ENCODE results near the gene SLC22A4.

Gene SLC22A4

DNA sequence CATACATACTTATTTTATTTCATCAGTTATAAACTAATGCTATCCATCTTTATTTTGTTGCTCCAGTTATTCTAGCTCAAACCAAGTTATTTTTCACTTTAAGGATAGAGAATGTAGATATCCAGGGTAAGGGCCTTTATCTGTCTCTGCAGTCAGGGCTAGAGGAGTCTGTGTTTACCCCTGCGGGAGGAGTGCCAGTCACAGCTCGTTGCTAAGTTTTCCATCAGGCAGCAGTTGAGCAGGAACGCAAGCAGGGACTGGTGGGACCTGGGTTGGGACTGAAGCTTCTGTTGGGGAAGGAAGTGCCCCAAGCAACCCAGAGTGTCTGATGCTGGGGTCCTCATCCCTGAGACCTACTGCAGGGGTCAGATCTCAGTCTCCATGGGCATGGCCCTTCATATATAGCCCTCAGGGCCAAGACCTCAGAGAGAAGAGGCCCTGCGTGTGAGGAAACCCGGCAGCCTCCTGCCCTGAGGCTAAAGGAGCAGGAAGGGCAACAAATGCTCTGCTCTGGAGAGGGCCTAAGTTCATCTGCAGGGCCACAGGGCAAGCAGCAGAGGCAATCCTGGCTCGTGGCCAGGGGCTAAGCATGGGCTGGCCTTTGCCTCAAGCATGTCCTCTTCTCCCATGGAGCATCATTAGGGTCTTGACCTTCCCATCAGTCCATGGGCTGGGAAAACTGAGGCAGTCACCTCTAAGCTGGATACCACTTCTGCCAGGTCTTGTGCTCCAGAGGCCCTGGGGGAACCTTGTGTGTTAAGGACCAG, 6.6 kb downstream of the SLC22A4 start:
- no peak for DNase-seq (ENCODE audit: low read depth)

DNA sequence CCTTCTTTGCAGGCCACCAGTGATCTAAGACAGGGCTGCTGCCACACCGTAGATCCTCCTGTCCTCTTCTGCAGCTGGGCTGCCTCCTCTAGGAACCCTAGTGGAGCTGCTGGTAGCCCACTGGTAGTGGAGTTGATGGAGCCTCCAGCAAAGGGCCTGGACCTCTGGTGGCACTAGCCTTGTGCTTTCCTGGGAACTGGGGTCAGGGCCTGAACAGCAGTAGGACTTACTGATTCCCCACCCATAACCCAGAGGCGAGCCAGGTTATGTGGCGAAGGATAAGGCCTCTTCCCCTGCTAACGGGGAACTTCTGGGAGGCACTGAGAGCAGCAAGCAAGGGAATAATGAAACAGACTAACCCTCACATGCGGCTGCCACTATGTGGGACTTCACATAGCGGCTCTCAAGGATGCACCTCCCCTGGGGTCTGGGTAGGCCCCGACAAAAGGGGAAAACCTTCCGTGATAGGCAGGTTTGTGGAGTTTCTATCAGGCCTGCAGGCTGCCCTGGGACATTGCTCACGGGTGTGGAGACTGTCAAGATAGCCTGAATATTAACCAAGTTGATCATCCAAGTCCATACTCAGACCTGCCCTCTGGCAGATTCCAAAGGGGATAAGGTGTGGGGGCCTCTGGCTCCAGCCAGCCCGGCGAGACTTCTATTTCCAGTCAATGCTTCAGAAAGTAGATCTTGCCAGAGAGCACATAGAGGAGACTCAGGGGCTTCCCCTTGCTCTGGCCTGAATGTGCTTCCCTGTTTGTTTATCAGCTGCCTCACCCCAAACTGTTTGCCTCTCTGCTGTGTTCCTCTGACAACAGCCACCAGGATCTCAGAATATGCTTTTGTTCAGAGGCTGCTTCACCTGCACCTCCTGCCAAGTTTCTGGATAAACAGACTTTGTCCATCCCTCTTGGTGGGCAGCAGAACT, 7.4 kb downstream of the SLC22A4 start:
- no peak for DNase-seq (ENCODE audit: low read depth)

DNA sequence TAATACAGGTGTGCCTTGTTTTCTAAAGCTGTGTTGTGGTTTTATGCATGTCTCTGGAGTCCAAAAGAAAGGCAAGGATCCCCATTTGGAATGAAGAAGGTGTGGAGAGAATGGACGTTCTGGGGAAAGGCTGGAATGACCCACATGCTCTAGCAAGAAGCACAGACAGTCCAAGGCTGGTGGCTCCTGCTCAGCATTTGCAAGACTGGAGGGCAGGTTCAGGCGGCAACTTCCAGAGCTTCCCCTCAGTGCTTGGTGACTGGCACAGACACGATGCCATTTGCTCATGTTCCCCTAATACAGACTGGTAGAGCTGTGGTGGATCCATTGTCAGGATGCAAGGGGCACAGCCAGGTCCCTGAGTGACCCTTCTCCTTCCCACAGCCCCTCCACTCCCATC, 8.2 kb downstream of the SLC22A4 start:
- no peak for DNase-seq (ENCODE audit: low read depth)

DNA sequence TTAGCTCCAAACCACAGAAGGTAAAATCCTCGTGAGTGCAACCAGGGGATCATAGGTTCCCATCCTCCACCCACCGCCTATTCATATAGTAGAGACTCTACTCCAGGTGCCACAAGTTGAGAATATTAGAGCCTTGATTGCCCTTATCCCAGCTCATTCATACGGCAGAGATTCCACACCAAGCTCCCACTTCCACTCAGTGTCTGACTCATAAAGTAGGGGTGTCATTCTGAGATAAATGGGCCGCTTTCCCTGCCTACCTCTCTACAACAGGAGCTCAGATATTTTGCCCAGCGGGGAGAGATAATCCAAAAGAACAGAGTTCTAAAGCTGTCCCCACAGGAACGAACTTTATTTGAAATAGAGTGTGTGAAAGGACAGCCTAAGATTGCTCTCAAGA, 9.4 kb downstream of the SLC22A4 start:
- no peak for DNase-seq (ENCODE audit: low read depth)

DNA sequence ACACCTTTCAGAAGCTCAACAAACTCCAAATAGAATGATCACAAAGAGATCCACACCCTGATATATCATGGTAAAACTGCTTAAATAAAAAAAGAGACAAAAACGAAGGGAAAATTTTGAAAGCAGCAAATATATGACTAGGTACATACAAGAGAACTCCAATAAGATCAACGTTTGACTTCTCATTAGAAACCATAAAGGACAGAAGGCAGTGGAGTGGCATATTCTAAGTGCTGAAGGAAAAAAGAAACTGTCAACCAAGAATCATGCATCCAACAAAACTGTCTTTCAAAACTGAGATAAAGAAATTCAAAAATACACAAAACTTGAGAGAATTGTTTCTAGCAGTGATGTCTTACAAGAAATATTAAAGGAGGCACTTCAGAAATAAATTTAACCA, 11.2 kb downstream of the SLC22A4 start:
- no peak for DNase-seq (ENCODE audit: low read depth)

DNA sequence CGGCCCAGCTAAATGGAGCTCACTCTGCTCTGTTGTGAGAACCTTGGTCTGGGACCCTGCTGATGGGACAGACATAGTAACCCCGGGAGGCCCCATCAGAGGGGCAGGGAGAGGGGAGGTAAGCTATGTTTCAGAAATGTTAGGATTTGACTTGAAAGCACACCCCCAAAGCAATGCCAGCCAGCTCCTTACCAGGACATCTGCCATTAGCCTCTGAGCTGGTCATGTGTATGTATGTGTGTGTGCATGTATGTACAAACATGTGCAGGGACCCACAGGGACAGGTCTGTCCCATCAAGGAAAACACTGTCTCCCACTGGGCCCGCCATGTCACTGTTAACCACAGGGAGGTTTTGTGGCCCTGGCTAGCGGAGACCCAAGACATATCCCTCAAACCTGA, 14.5 kb downstream of the SLC22A4 start:
- no peak for DNase-seq (ENCODE audit: low read depth)

DNA sequence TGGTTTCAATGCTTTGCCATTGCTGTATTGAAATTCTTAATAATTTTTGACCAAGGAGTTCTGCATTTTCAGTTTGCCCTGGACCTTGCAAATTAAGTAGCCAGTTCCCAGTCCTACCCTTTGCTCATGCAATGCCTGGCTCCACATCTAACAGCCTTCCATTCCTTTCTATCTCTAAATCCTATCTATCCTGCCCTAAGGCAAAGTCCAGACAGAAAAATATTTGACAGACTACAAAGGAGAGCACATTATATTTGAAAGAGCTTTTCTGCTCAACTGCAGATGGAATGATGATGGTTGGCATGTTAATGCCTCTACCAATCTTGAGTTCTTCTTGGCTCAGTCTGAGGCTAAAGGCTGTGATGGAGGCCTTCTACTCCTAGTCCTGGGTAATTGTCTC, 15.5 kb downstream of the SLC22A4 start:
- DNase-seq (ENCODE audit: low read depth): no peak

DNA sequence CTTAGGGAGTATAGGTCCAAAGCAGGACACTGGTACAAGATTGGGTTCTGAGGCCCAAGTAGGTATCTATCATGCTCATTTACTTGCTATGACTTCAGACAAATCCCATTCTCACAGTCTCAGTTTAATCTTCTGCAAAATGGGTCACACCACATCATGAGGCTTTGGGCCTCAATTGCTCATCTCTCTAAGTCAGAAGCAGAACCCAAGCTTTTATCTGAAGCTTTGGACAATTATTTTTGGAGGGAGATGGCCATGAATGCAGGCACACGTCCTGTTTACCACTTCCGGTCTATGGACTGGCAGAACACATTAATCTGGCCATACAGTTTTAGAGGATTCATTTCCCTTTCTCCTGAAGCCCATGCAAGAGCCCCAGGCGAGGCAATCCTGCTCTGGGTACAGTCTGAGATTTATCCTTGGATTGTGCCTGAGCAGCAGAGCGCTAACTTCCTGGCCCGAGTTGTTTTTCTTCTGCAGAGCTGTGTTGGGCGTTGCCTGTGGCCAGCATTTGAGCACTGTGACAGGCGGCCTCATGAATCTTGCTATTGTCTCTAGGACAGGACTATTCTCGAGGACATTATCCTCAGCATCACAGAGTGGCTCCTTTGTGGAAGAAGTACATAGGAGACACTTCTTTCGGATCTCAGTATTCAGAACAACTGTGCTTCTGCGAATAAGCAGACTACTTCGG, 16.1 kb downstream of the SLC22A4 start:
- DNase-seq (ENCODE audit: low read depth): no peak

DNA sequence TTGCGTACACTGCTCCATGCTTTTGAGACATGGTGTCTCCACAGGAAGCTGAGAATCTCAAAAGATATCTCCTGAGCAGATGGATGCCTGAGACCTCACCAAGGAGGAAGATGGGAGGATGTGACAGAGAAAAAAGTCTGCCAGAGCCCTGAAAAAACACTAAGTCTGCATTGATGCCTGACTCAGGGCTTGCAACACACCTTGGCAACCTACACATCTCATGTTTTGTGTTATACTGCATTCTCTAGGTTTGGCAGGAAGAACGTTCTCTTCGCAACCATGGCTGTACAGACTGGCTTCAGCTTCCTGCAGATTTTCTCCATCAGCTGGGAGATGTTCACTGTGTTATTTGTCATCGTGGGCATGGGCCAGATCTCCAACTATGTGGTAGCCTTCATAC, 19.2 kb downstream of the SLC22A4 start:
- DNase-seq (ENCODE audit: low read depth): no peak

DNA sequence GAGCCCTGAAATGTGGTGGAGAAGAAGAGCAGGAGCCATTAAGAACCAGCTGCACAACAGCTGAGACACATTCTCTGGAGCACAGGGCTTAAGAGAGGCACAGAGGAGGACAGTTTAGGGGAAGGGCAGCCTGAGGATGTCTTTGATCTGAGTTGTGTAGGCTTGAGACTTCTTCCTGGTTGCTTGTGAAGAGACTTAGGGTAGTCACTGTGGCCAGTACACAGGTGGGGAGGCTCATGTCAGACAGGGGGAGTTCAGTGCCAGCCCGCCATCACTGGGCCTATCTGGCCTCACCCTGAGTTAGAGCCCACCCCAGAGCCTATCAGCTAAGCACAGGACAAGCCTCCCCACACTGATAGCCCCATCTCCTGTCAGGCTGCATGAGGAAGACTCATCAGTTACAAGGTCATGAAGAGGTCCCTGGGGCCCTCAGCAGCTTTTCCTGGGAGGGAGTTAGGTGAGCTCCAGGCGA, 19.8 kb downstream of the SLC22A4 start:
- DNase-seq (ENCODE audit: low read depth): no peak

DNA sequence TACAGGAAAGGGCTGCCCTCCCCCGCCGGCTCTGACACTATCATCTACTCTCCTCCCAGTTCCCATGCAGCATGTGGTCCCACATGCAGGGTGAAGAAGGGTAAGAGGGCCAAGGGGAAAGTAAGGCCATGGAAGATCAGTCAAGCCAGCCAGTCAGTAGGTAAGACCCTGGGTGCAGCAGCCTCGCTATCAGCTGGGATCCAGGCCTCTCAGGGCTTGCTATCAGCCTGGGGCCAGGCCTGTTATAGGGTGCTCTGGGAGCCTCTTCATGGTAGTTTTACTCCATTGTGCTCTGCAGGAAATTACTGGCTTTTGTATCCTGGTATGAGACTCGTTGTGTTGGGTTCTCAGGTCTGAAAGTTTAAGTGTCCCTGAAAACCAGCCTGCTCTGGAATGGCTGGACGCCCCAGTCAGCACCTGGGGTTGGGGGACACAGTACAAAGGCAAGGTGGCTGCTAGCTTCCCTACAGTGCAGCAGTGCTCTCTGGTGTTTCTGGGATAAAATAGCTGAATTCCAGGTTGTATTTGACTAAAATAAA, 21.4 kb downstream of the SLC22A4 start:
- no peak for DNase-seq (ENCODE audit: low read depth)

DNA sequence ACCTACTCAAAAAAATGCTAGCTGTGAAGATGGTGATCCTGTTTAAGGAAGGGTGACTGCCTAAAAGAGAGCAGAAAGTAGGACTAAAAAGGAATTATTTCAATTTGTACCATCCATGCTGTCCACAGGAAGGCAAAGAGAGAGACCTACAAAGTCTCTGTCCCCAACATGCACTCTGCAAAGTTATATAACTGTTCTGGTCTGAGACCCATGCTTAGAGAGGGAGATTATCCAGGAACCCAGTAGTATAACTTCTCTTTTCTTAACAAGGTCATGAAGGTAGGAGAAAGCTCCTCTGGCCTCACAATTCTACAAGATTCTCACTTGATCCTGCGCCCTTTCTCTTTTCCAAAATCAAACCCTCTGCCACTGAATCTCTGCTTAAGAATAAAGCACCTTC, 25.8 kb downstream of the SLC22A4 start:
- no peak for DNase-seq (ENCODE audit: low read depth)

DNA sequence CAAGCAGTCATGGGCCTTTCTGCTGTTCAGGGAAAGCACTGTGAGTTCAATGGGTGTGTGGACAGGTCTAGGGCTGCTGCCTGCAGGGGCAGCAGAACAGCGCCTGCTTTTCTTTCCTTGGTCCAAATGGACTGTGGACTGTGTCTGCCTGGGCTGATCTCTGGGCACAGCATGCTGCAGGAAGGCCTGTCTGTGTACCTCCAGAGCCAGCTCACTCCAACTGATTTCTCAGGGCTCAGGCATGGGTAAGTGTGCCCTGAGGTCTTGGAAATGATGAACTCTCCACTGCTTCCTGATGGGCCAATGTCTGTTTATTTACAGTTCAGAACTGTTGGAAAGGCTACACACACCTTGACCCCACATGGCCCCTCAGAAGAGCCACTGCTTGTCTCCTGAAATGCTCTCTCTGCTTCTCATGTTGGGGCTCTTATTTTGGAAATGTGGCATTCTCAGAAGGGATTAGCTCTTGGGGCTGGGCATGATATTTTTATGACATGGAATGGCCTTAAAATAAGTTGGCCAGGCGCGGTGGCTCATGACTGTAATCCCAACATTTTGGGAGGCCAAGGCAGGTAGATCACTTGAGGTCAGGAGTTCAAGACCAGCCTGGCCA, 27.0 kb downstream of the SLC22A4 start:
- DNase-seq (ENCODE audit: low read depth): no peak

DNA sequence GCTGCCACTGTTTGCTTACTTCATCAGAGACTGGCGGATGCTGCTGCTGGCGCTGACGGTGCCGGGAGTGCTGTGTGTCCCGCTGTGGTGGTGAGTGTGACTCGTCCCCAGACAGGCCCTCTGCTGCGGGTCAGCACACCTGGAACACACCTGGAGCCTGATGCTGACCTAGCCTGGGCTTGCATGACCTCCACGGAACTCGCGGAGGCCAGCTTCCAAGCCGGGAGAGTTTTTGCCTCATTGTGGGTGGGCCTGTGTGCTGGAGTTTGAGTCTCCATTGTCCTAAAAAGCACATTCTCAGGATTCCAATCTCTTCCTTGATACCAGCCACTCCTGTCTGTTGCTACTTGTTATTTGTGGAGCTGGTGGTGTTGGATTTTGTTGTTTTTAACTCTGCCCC, 28.1 kb downstream of the SLC22A4 start:
- no peak for DNase-seq (ENCODE audit: low read depth)

DNA sequence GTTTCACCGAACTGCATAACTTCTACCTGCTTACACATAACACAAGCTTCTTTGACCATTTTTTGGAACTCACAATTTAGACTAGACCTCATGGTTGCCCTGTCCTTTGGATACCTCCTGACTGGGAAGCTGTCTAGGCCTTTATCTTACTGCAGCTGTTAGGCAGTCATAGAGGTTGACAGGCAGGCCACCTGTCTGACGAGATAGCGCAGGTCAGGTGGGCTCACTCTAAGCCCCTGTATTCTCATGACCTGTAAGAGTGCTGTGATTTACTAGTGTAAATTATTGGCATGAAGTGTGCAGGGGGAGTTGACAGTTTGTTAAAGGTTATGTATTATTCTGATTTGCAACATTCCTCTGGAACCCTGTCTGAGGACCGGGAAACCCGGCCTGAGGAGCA, 29.0 kb downstream of the SLC22A4 start:
- DNase-seq (ENCODE audit: low read depth): no peak

DNA sequence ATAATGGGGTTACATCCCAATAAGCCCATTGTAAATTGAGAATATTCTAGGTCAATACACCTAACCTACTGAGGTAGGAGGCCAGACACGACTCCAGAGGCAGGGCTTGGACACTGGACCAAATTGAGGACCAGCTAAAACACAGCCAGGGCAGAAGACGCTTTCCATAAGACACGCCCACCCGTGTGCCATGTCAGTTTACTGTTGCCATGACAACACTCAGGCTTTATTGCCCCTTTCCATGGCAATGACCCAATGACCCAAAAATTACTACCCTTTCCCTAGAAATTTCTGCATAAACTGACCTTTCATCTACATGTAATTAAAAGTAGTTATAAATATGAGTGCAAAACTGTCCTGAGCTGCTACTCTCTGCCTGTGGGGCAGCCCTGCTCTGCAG, 31.5 kb downstream of the SLC22A4 start:
- no peak for DNase-seq (ENCODE audit: low read depth)

DNA sequence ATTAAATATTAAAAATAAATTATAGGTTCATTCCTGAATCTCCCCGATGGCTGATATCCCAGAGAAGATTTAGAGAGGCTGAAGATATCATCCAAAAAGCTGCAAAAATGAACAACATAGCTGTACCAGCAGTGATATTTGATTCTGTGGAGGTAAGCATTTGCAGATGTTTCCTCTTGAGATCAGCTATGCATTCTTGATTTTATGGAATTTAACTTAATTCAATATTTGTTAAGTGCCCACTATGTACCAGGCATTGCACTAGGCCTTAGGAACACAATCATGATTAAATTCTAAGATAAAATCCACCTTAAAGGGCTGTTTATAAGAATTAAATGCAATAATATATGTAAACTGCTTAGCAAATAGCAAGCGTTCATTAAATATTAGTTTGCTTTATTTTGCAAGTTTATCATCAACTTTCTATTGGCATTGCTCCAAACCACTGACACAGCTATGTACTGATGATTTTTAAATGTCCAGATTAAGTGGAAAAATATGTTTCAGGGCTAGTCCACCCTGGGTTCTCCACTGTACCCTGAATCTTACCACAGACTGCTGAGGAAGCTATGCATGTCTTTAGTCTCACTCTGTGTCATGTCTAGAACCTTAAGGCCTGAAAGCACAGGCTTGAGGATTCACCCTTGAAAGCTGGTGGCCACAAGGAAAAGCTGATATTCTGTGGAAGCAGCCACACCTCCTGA, 33.2 kb downstream of the SLC22A4 start:
- no peak for DNase-seq (ENCODE audit: low read depth)

DNA sequence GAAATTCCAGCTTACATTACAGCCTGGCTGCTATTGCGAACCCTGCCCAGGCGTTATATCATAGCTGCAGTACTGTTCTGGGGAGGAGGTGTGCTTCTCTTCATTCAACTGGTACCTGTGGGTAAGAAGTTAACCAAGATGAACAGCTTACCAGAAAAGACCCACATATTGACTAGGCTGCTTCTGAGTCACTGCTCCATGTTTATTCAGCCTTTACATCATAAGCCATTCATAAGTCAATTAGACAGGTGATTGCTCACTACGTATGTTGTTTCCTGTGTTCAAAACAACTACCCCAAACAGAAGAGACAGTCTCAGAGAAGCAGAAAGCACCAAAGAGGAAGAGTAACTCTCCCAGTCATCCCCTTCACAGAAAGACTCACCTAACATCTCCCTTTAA, 40.6 kb downstream of the SLC22A4 start:
- DNase-seq (ENCODE audit: low read depth): no peak

DNA sequence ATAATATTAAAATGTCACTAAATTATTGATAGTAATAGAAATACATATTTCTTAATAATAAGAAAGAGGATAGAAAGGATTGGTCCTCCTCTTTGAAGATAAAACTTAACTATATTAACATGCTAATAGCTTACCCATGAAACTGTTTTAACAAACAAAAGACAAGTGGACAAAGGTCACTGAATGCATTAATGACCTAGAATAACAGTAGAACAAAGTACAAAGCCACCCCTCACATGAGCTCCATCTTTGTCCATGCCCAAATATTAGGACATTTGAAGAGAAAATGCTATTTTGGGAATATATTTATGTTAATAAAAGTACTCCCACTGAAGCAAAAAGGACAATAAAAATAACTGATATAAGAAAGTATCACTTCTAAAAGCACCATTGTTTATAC, 41.2 kb downstream of the SLC22A4 start:
- DNase-seq (ENCODE audit: low read depth): no peak

DNA sequence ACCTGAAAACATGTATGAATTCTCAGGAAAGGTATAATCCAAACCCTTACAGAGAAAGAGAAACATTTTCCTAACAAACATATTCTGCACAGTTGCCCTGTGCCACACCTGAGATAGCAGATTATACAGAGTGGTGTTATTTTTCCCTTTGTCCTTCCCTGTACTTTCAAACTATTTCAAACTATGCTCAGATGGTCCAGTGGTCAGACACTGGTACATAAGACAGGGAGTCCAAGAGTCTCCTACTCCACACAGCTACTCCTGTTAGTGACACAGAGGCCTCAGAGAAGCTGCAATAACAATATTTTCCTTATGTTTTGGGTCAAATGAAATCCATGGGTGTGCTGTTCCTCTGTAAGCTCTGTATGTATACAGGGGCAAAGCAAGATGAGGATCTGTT, 45.3 kb downstream of the SLC22A4 start:
- no peak for DNase-seq (ENCODE audit: low read depth)

Measured in activated T-cell treated with anti-CD3 and anti-CD28 coated beads for 24 hours (primary cell).